ENCODE data around the gene MRPS12.
A peak's percentile ranks its signal among the peaks of the same experiment; 100 is the strongest.
"Not testable (repeated sequence)": the region's sequence is repeated elsewhere in the genome, so short reads cannot be mapped to it uniquely, and the experiment has no call there.

The MRPS12 gene

GRCh38 chr19:38912600-38913514 lies 17.9 kb upstream of the MRPS12 start:
- DNase-seq, result no peak

DNA sequence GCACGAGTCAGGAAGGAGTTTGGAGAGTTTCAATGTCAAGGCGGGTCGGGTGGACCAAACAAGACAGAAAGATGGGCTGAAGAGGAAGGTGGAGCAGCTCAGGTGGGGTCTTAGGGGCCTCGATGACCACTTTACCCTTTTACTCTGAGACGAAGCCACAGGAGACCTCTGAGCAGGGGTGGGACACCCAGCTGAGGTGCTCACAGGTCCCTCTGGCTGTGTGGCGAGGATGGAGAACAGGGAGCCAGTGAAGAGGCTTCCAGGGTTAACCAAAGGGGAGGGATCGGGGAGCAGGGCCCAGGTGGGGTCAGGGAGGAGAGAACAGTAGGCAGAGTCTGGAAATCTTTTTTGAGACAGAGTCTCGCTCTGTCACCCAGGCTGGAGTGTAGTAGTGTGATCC lies 16.8 kb upstream of the MRPS12 start:
- no peak for DNase-seq

DNA sequence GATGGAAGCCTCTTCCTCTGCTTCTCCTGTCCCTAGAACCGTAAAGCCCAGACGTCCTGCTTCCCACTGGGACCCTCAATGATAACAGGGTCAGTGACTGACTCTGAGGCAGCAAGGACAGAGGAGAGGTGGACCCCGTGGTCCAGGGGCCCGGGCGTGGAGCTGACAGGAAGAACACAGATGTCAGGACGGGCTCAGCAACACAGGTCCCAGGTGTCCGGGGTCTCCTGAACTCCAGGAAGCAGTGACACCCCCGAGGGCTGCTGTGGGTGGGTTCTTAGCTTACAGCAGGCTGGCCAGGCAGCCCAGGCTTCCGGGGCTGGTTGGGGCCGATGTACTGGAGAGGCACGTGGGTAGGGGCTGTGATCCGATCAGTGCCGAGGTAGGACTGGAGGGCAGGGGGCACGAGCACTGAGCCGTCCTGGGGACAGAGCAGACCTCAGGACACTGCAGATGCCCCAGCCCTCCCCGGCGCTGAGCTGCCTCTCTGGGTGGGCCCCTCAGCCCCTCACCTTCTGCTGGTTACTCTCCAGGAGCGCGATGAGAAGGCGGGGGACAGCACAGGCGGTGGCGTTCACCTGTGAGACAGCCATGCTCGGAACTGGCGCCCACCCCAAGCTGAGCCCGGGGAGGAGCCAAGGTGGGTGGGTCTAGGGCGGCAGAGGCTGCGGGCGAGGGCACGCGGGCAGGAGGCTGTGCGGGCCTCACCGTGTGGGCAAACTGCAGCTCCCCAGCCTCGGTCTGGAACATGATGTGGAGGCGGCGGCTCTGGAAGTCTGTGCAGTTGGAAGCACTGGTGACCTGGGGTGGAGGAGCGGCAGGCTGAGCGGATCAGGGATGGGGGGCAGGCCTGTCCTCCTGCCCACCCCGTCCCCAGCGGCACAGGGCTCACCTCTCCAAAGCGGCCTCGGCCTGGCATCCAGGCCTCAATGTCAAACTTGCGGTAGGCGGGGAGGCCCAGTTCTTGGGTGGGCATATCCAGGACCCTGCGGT lies 15.1 kb upstream of the MRPS12 start:
- DNase-seq, result no peak

DNA sequence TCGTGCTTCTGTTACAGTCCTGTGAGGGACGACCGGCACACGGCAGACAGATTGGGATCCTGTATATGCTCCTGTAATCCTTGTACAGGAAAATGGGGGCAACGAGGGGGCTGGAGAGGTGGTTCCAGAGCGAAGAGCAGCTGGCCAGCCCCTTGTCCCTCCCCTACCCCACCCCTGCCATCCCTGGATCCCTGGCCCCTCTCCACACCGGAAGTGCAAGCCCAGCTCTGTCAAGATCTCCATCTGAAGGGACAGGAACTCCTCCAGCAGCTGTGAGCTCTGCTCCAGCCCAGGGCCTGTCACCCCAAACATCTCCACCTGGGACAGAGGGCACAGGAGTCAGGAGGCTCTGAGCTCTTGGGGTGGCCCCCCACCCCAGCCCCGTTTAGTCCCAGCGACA lies 13.2 kb upstream of the MRPS12 start:
- DNase-seq, result no peak

GRCh38 chr19:38917921-38918491 lies 12.7 kb upstream of the MRPS12 start:
- DNase-seq, result no peak

GRCh38 chr19:38918526-38918925 lies 12.2 kb upstream of the MRPS12 start:
- DNase-seq, result no peak

GRCh38 chr19:38919837-38920601 lies 10.7 kb upstream of the MRPS12 start:
- no peak for DNase-seq

- DNase-seq, result no peak
Observed at GRCh38 chr19:38920602-38921419, 9.9 kb upstream of the MRPS12 start.

DNA sequence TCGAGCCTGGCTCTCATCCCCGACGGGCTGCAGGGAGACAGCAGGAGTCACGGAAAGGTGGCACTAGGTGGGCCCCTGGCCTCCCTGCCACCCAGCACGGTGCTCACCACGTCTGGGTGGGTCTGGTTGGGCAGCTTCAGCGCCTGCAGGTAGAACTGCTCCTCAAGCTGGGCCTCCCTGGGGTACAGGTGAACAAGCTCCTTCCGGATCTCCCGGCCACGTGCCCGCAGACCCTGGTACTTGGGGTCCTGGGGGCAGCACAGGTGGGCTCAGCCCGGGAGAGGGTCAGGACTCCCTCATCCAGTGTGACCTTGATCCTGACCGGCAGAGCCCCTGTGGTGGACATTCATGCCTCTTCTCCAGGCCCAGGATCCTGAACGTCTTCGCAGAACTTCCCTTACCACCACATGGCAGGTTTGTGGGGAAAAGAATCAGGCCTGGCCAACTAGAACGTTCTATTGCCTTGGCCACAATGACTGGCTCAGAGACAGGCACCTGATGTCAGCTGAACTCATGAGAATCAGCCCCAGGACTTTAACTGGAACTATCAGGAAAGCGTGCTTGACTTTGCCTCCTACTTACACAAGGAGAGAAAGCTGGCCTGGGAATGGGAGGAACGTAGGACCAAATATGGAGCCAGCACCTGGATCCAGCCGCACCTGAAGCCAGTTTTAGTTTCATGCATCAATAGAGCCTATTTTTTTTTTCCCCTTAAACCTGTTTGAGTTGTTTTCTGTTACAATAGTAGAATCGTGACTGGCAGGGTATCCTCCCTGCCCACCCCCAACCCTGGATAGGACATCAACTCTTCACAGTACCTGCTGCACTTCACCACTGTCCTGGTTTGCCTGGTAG lies 9.1 kb upstream of the MRPS12 start:
- no peak for DNase-seq

DNA sequence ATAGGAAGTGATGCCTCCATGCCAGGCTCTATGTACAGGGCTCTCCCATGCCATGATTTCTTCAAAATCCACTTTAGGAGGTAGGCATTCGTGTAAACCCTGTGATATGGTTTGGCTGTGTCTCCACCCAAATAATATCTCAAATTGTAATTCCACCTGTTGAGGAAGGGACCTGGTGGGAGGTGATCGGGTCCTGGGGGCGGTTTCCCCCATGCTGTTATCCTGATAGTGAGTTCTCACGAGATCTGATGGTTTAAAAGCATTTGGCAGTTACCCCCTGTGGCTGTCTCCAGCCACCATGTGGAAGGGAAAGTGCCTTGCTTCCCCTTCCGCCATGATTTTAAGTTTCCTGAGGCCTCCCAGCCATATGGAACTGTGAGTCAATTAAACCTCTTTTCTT lies 8.3 kb upstream of the MRPS12 start:
- no peak for DNase-seq

GRCh38 chr19:38924388-38924787 lies 6.4 kb upstream of the MRPS12 start:
- DNase-seq, result no peak

DNA sequence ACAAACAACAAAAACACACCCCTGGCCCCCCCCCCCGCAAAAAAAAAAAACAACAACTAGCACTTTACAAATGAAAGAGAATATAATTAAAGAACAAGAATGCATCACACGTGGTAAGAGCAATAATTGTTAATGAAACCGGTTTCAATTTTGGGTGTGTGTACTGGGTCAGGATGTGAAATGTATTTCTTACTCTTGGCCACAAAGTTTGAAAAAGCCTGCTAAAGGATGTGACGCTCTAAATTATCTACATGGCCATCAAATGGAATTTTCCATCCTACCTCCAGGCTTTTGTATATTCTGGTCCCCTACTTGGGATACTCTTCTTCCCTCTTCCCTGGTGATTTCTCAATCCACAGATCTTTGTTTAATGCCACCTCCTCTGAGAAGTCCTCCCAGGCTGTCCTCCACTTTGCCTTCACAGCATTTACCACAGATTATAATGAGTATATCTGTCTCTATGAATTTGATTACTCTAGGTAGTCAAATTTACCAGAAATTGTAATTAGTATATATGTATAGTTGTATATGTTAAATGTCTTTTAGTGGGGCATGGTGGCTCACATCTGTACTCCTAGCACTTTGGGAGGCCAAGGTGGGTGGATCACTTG lies 2.2 kb upstream of the MRPS12 start:
- no peak for DNase-seq

DNA sequence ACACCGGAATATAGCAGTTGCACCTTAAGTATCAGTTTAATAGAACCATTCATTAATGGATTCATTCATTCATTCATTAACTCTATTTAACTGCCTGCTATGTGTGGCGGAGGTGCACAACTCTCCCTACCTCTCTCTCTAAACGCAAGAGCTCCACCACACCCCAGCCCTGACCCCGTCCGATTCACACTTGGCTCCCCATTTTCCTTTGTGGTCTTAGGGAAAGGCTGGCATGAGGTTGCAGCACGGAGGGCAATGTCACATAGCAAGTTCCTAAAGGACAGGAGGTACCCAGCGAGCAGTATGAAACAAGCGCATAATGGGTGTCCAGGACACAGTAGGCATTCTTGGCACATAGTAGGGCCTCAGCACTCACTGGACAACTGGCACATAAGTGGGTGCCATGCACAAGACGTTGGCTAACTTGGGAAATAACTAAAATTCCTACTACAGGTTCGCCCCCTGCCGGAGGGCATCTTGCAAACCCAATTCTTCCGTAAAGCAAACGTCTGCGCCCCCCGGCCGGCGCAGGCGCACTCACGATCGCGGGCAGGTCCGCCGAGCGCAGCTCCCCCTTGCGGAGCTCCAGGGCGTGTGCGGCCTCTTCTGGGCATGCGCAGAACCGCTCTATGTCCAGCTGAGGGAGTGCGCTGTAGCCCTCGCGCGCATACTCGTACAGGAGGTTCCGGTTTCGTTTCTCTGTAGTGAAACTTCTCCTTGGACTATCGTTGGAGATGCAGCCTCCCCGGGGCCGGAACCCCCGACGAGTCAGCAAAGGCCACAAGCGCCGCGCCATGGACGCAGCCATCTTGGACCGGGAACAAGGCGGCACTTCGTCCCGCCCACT lies 592 bp upstream of the MRPS12 start, which contains the start of gene SARS2:
TSS of gene SARS2 (minus strand) at position 835 of the 847 bp plus-strand sequence. CDS start at position 808, 27 bp downstream.
- peak; percentile 78 for DNase-seq

DNA sequence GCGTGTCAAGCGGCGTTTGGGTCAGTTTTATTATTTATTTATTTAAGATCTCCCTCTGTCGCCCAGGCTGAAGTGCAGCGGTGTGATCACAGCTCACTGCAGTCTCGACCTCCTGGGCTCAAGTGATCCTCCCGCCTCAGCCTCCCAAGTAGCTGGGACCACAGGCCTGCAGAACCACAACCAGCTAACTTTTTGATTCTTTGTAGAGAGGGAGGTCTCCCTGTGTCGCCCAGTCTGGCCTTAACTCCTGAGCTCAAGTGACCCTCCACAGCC lies 713 bp downstream of the MRPS12 start:
- DNase-seq, result no peak

GRCh38 chr19:38932425-38933179 lies 1.9 kb downstream of the MRPS12 start:
- DNase-seq, result no peak

DNA sequence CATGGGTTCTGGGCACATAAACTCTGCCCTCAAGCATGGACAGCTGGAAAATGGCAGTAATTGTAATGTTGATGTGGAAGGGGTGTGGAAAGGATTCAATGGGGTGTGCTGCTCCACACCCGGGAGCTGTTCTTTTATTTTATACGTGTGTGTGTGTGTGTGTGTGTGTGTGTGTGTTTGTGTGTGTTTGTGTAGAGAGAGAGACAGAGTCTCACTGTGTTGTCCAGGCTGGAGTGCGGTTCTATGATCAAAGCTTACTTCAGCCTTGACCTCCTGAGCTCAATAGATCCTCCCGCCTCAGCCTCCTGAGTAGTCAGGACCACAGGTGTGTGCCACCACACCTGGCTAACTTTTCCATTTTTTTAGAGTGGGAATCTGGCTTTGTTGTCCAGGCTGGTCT lies 2.8 kb downstream of the MRPS12 start:
- DNase-seq, result no peak

DNA sequence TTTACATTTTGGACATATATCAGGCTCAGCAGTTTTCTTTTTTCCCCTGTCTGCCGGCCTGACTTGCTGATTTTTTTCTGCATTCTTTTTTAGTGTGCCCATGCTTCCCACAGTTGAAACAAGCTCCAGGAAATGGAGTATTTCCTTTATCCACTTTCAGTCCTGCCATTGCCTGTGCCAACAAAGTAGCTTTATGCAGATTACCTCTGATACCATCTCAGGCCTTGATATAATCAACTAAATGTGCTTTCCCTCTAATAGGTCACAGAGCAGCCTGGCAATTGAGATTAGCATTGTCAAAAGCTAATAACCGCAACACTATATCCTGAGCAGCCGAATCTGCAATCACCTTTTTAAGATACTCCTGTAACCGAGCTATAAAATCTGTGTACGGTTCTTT lies 9.2 kb downstream of the MRPS12 start:
- DNase-seq, result no peak

DNA sequence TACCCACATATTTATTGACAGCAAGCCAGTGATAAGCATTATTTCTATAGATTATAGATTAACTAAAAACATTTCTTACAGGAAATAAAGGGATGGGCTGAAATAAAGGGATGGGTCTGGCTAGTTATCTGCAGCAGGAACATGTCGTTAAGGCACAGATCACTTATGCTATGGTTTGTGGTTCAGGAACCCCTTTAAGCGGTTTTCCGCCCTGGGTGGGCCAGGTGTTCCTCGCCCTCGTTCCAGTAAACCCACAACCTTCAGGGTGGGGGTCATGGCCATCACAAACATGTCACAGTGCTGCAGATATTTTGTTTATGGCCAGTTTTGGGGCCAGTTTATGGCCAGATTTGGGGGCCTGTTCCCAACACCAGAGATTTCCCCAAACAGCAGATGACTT lies 10.7 kb downstream of the MRPS12 start:
- not testable (repeated sequence) for DNase-seq

DNA sequence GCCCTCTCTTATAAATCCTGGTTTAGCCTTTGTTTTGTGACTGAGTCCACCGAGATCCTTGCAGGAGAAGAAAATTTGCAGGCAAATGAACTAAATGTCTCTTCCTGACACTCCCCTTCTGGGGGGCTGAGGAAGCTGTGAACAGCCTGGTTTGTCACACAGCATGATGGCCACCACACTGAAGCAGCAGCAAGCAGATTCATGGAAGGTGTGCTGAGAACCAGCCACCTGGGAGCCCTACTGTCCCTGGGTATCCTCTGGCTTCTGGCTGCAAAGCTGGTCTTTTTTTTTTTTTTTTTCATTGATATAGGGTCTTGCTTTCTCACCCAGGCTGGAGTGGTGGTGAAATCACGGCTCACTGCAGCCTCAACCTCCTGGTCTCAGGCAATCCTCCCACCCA lies 11.2 kb downstream of the MRPS12 start:
- no peak for DNase-seq

Data from NCI-H1048 (cell line).